HG03135 (cell line): ENCODE data around the gene ZNF143.
"Not testable (repeated sequence)": the region's sequence is repeated elsewhere in the genome, so short reads cannot be mapped to it uniquely, and the experiment has no call there.

Experiments
- ATAC-seq: cut with Tn5 transposase; IDR thresholded peaks from one replicate; pipeline ENCODE4 v1.9.1; 2021; ENCODE audit warnings: mild to moderate bottlenecking, moderate library complexity; ENCODE audit not compliant: unreplicated experiment

Gene ZNF143

DNA sequence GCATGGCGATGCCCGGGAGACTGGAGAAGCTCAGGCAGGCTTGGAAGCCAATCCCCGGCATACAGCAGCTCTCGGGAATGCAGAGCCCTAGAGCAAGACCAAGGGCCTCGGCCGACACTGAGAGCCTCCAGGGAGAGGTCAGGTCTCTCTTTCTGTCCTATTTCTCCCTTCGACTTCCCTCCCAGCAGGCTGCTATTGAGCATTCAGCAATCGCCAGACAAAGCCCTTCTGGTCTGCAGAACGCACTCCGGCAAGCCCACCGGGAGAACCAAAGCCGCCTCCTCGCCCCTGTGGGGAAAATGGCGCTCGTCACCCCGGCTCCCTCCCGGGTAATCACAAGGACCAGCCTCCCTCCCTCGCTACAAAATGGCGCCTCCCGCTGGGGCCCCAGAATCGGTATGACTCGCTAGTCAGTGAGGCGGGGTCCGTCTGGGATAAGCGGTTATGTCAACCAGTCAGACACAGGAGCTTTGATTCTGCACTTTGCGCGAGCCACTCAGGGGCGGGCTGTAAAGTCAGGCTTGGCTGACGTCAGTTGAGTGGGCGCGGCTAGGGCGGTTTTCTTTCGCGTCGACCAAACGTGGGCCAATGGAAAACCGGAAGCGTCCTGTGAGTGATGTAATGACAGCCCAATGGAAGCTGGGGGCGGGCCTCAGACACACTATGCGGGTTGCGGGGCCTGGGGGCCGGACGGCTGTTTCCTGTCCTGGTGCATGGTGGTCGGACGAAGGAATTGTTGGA lies at the start of gene ZNF143:
Gene ZNF143, plus strand, starts transcription at position 691 of the 741 bp plus-strand sequence. CDS start 10,297 bp downstream, outside the sequence.
- ATAC-seq = peak; percentile 82

- no peak for ATAC-seq
Measured at GRCh38 chr11:9428706-9429105, 32.1 kb upstream of the ZNF143 start.

DNA sequence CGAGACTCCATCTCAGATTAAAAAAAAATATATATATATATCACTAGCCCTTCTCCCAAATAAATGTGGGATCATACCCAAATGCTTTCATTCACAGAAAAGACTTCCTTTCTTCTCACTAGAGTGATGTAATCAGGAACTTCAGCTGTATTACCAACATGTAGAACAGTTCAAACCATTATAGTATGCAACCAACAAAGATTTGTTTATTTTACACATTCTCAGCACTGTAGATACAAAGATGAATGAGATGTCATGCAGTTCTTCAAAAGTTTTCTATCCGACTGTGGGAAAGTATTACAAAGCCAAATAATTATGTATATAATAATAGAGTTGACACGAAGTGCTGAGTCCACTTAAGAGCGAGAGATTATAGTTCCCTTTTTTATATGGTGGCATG lies 22.2 kb upstream of the ZNF143 start:
- no peak for ATAC-seq

- ATAC-seq = no peak
Measured at GRCh38 chr11:9446230-9446629, 14.6 kb upstream of the ZNF143 start.

GRCh38 chr11:9448576-9449352 lies 12.0 kb upstream of the ZNF143 start:
- no peak for ATAC-seq

DNA sequence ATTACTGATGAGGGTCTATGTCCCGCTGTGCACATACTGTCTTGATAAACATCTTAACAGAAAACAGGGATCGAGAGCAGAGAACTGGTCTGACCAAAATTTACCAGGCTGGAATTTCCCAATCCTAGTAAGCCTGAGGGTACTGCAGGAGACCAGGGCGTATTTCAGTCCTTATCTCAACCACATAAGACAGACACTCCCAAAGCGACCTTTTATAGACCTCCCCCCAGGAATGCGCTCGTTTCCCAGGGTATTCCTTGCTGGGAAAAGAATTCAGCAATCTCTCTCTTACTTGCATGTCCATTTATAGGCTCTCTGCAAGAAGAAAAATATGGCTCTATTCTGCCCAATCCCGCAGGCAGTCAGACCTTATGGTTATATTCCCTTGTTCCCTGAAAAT lies 8.8 kb upstream of the ZNF143 start:
- ATAC-seq = not testable (repeated sequence)

DNA sequence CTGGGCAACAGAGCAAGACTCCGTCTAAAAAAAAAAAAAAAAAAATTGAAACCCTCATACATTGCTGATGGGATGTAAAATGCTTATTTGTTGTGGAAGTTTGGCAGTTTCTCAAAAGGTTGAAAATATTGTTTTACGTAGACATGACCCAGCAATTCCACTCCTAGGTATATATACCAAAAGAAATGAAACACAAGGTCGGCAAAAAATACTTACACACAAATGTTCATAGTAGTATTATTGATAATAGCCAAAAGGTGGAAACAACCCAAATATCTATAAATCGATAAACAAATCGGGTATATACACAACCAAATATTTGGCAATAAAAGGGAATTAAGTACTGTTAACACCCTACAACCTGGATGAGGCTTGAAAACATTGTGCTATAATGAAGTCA lies 5.1 kb upstream of the ZNF143 start:
- no peak for ATAC-seq

DNA sequence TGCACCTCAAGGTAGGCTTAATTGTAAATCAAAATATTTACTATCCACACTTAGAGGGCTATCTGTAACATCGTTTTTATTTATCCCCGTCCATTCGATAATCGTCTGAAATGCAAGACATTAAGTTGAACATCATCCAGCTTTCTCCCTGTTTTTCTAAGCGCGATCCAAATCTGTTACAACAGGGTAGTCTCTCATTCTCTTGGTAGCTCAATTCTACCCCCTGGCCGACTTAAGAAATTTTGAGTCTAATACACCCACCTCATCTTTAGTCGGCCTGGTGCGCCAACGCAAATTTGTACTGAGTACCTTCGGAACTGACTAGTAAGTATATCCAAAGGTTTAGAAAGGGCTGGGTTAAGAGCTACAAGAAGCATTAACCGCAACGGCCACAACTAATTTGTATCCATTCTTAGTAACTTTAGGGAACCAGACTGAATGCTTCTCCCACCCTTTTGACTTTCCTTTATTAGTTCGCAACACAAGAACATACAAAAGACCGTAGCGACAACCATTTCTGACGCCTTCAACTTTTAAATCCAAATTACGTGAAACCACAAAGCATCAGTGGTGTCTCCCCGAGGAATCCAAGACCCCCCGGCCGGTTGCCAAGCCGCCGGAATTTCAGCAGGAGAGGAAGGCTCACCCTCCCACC lies 1.0 kb upstream of the ZNF143 start:
- ATAC-seq = no peak

- peak; percentile 55 for ATAC-seq
Measured at GRCh38 chr11:9461063-9461759, 399 bp downstream of the ZNF143 start.

DNA sequence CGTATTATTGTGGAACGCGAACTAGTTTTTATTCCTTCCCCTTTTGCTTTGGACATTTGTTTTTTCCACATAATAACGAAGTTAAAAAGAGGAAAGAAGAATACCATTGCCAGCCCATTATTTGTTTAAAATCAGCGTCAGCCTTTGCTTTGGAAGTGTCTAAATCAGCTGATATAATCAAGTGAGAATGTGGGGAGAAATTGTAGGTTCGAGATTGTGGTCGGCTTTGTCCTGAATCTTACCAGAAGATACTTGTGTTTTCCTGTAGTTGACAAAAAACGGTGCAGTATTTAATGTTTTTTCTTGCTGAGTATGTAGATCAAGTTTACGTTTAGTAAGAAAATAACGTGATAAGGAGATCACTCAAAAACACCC lies 935 bp downstream of the ZNF143 start:
- no peak for ATAC-seq

GRCh38 chr11:9462172-9462799 lies 1.5 kb downstream of the ZNF143 start:
- ATAC-seq = no peak

- ATAC-seq = no peak
Measured at GRCh38 chr11:9462806-9463537, 2.2 kb downstream of the ZNF143 start.

GRCh38 chr11:9470765-9471164 lies 10.0 kb downstream of the ZNF143 start:
- no peak for ATAC-seq

- no peak for ATAC-seq
Measured at GRCh38 chr11:9473408-9473807, 12.6 kb downstream of the ZNF143 start.

DNA sequence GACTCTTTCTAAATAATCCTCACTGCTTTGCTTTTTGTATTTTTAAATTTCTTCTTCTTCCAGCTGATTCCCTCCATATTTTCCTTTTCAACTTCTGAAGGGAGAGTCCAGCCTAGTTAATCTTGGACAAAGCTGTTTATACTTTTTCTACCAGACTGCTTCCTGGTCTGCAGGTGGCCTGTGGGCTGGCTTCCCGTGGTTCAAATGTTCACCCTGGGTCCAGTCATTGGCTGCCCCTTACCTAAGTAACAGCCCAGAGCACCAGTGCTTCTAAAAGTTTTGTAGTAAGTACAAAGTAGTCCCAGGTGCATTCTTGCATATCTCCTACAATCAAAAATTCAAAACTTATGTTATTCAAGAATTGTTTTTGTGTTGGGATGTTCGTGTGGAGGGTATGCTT lies 19.1 kb downstream of the ZNF143 start:
- ATAC-seq = no peak

GRCh38 chr11:9489080-9489765 lies 28.4 kb downstream of the ZNF143 start:
- no peak for ATAC-seq

- ATAC-seq = no peak
Measured at GRCh38 chr11:9490376-9490775, 29.6 kb downstream of the ZNF143 start.

DNA sequence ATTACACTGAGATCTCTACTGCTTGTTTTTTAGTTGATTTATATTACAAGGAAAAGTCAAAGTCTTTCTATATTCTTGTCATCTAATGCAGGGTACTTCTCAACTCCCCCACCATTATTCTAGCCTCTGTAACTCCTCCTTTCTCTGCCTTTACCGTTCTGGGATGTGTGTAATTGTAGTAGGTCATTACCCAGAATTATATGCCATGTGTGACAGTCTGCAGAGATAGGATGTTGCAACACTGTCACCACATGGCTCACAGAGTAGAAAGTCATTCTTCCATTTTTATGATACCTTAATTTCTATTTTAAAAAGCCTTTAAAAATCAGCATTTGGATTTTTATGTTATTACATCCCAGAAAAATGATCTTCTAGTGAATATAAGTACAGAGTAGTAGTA lies 32.7 kb downstream of the ZNF143 start:
- no peak for ATAC-seq

DNA sequence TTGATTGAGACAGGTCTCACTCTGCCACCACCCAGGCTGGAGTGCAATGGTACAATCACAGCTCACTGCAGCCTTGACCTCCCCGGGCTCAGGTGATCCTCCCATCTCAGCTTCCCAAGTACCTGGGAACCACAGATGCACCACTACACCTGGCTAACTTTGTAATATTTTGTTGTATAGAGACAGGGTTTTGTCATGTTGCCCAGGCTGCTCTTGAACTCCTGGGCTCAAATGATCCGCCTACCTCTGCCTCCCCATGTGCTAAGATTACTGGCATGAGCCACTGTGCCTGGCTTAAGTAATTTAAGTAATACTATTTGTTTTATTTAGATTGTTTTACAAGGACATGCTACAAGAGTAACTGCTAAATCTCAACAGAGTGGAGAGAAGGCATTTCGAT lies 33.5 kb downstream of the ZNF143 start:
- ATAC-seq = no peak
